HG02884 (cell line): ENCODE data around the gene RNF20.
A peak's percentile ranks its signal among the peaks of the same experiment; 100 is the strongest.
"Not testable (repeated sequence)": the region's sequence is repeated elsewhere in the genome, so short reads cannot be mapped to it uniquely, and the experiment has no call there.

Source experiments
- ATAC-seq: cut with Tn5 transposase; IDR thresholded peaks from one replicate; pipeline ENCODE4 v1.9.1; 2021; ENCODE audit warnings: mild to moderate bottlenecking, moderate library complexity; ENCODE audit not compliant: unreplicated experiment

RNF20 gene

GRCh38 chr9:101533334-101534204 is at the start of gene RNF20:
TSS of gene RNF20 (plus strand) at chr9:101533853. CDS start at chr9:101535424, 1,571 bp downstream.
- ATAC-seq = peak; percentile 95

GRCh38 chr9:101484046-101484445 is 49.6 kb upstream of the RNF20 start:
- no peak for ATAC-seq

- ATAC-seq = no peak
Measured at GRCh38 chr9:101485924-101486692, 47.5 kb upstream of the RNF20 start.

- no peak for ATAC-seq
Measured at GRCh38 chr9:101486693-101487442, 46.8 kb upstream of the RNF20 start.

GRCh38 chr9:101487443-101487840 is 46.2 kb upstream of the RNF20 start:
- ATAC-seq = no peak

GRCh38 chr9:101495810-101496209 is 37.8 kb upstream of the RNF20 start:
- ATAC-seq = no peak

- ATAC-seq = no peak
Measured at GRCh38 chr9:101498323-101498722, 35.3 kb upstream of the RNF20 start.

- ATAC-seq = no peak
Measured at GRCh38 chr9:101504188-101504587, 29.5 kb upstream of the RNF20 start.

- ATAC-seq = no peak
Measured at GRCh38 chr9:101508211-101508610, 25.4 kb upstream of the RNF20 start.

GRCh38 chr9:101509572-101509971 is 24.1 kb upstream of the RNF20 start:
- no peak for ATAC-seq

GRCh38 chr9:101510459-101510858 is 23.2 kb upstream of the RNF20 start:
- ATAC-seq = no peak

- ATAC-seq = no peak
Measured at GRCh38 chr9:101511009-101511408, 22.6 kb upstream of the RNF20 start.

- ATAC-seq = no peak
Measured at GRCh38 chr9:101512116-101512515, 21.5 kb upstream of the RNF20 start.

GRCh38 chr9:101513351-101513750 is 20.3 kb upstream of the RNF20 start:
- ATAC-seq = no peak

- ATAC-seq = no peak
Measured at GRCh38 chr9:101514071-101514470, 19.6 kb upstream of the RNF20 start.

GRCh38 chr9:101516655-101517054 is 17.0 kb upstream of the RNF20 start:
- no peak for ATAC-seq

- ATAC-seq = not testable (repeated sequence)
Measured at GRCh38 chr9:101518489-101518888, 15.2 kb upstream of the RNF20 start.

- ATAC-seq = no peak
Measured at GRCh38 chr9:101524371-101524770, 9.3 kb upstream of the RNF20 start.

- no peak for ATAC-seq
Measured at GRCh38 chr9:101527066-101527465, 6.6 kb upstream of the RNF20 start.

- ATAC-seq = no peak
Measured at GRCh38 chr9:101528015-101528414, 5.6 kb upstream of the RNF20 start.

GRCh38 chr9:101530076-101530711 is 3.5 kb upstream of the RNF20 start:
- peak; percentile 41 for ATAC-seq
